CD14-positive monocyte (primary cell): ENCODE data around the gene S100A1. TPM values are rescaled to one million over a fixed set of nuclear protein-coding genes. Genes with fewer than 3 reads are reported as not detected.
"Not testable (repeated sequence)": the region's sequence is repeated elsewhere in the genome, so short reads cannot be mapped to it uniquely, and the experiment has no call there.

Experiments
- DNase-seq, 3 donors: peaks; one replicate each; pipeline ENCODE4 v3.0.0-alpha.2; 2011 to 2022
- H2AFZ ChIP-seq: 2 replicates; pipeline ENCODE4 v1.6.0; 2012; ENCODE audit warnings: mild to moderate bottlenecking, low read depth, low read length, inconsistent platforms; ENCODE audit not compliant: insufficient read depth, poor library complexity, severe bottlenecking
- H3K27ac ChIP-seq, 2 donors: 1 replicate in 1 of 2; 2 replicates in 1 of 2; pipeline ENCODE4 v1.5.1; 2012 to 2013; ENCODE audit warnings: low read length in 2 of 2, control low read depth in 1 of 2, inconsistent platforms in 1 of 2, low read depth in 1 of 2, mild to moderate bottlenecking in 1 of 2
- H3K27me3 ChIP-seq, 2 donors: one replicate each; pipeline versions ENCODE4 v1.6.0 to v1.6.1; 2011 to 2013; ENCODE audit warnings: low read length in 2 of 2; ENCODE audit not compliant: control insufficient read depth in 2 of 2, insufficient read depth in 2 of 2
- H3K36me3 ChIP-seq, 2 donors: replicated peaks in 1 of 2; 1 replicate in 1 of 2; 2 replicates in 1 of 2; pipeline versions ENCODE4 v1.5.1 to v1.6.1; 2012 to 2013; ENCODE audit warnings: low read length in 2 of 2, control low read depth in 1 of 2, inconsistent platforms in 1 of 2, mild to moderate bottlenecking in 1 of 2; ENCODE audit not compliant: insufficient read depth in 2 of 2, control insufficient read depth in 1 of 2
- H3K4me1 ChIP-seq, 2 donors: 1 replicate in 1 of 2; 2 replicates in 1 of 2; pipeline versions ENCODE4 v1.5.1 to v1.6.1; 2012 to 2013; ENCODE audit warnings: low read length in 2 of 2, control low read depth in 1 of 2, inconsistent platforms in 1 of 2, mild to moderate bottlenecking in 1 of 2, moderate library complexity in 1 of 2; ENCODE audit not compliant: insufficient read depth in 2 of 2, control insufficient read depth in 1 of 2
- H3K4me2 ChIP-seq: replicated peaks from 2 replicates; pipeline ENCODE3; 2012; ENCODE audit warnings: low read length, moderate library complexity, mild to moderate bottlenecking; ENCODE audit not compliant: poor library complexity, severe bottlenecking; ENCODE audit errors: extremely low read depth
- H3K4me3 ChIP-seq, 3 experiments: fragments of 200-600 bp in 1 of 3; sonication (generic) in 1 of 3; replicated peaks in 1 of 3; 1 replicate in 2 of 3; 2 replicates in 1 of 3; pipeline ENCODE4 v1.5.1; 2011 to 2013; ENCODE audit warnings: low read length in 3 of 3, mild to moderate bottlenecking in 3 of 3, control low read depth in 2 of 3, low read depth in 2 of 3, inconsistent platforms in 1 of 3, moderate library complexity in 1 of 3
- H3K79me2 ChIP-seq: 2 replicates; pipeline ENCODE4 v1.6.0; 2012; ENCODE audit warnings: mild to moderate bottlenecking, control low read depth, inconsistent platforms, low read length, moderate library complexity; ENCODE audit not compliant: insufficient read depth
- H3K9ac ChIP-seq: 2 replicates; pipeline ENCODE4 v1.6.0; 2017; ENCODE audit warnings: low read length, mild to moderate bottlenecking; ENCODE audit not compliant: insufficient read depth, poor library complexity, severe bottlenecking
- H3K9me3 ChIP-seq, 2 donors: replicated peaks in 1 of 2; 1 replicate in 1 of 2; 2 replicates in 1 of 2; pipeline versions ENCODE4 v1.5.1 to v1.6.1; 2012 to 2013; ENCODE audit warnings: low read length in 2 of 2, control low read depth in 1 of 2; ENCODE audit not compliant: control insufficient read depth in 1 of 2, insufficient read depth in 1 of 2
- H4K20me1 ChIP-seq: 2 replicates; pipeline ENCODE4 v1.6.0; 2012; ENCODE audit warnings: mild to moderate bottlenecking, low read length, control low read depth, moderate library complexity; ENCODE audit not compliant: insufficient read depth
- H3K27ac Mint-ChIP-seq, 7 donors: one replicate each; pipeline ENCODE4 v1.8.0; 2020; ENCODE audit warnings: mild to moderate bottlenecking in 7 of 7, mixed read lengths in 7 of 7, moderate library complexity in 6 of 7, inconsistent platforms in 2 of 7
- H3K27me3 Mint-ChIP-seq, 3 donors: one replicate each; pipeline ENCODE4 v1.8.0; 2021 to 2022; ENCODE audit warnings: low read depth in 3 of 3, mild to moderate bottlenecking in 3 of 3, mixed read lengths in 3 of 3, moderate library complexity in 3 of 3, inconsistent platforms in 1 of 3
- H3K36me3 Mint-ChIP-seq, 2 donors: one replicate each; pipeline ENCODE4 v1.8.0; 2020; ENCODE audit warnings: mixed read lengths in 2 of 2, inconsistent platforms in 1 of 2, mild to moderate bottlenecking in 1 of 2
- H3K4me1 Mint-ChIP-seq: one replicate; pipeline ENCODE4 v1.8.0; 2020; ENCODE audit warnings: mild to moderate bottlenecking, mixed read lengths
- H3K4me3 Mint-ChIP-seq, 2 donors: one replicate each; pipeline ENCODE4 v1.8.0; 2020; ENCODE audit warnings: mild to moderate bottlenecking in 2 of 2, mixed read lengths in 2 of 2, moderate library complexity in 1 of 2
- H3K9me3 Mint-ChIP-seq, 7 donors: one replicate each; pipeline ENCODE4 v1.8.0; 2020 to 2022; ENCODE audit warnings: mixed read lengths in 7 of 7, mild to moderate bottlenecking in 6 of 7, moderate library complexity in 6 of 7, inconsistent platforms in 2 of 7
- WGBS: methylation state at CpG from one replicate; pipeline ENCODE4 v1.1.5; 2013; ENCODE audit warnings: missing lambda C conversion rate; ENCODE audit not compliant: insufficient coverage; 5-methylcytosine and 5-hydroxymethylcytosine counted together
- intact Hi-C, 2 donors: fragments of 100-400 bp; cut with micrococcal nuclease; formaldehyde crosslinking; loops; one replicate each; pipeline versions ENCODE4 v1.15.0 to v1.15.1; 2023
- polyA plus RNA-seq, 3 donors: library from polyadenylated mRNA; depleted of rRNA in 1 of 3; unstranded in 2 of 3; stranded (reverse) in 1 of 3; fragments of 300-500 nt in 2 of 3; fragments of >200 nt in 1 of 3; fragmentation: Illumina TruSeq in 2 of 3; gene quantifications; 1 replicate in 2 of 3; 2 replicates in 1 of 3; pipeline ENCODE4 v1.2.3, GENCODE V29; 2012 to 2021
- TF ChIP-seq, protein P1 (sequence below): fragments of 200-600 bp; IDR thresholded peaks from one replicate; pipeline ENCODE4 v1.8.0; 2022; ENCODE audit warnings: antibody characterized with exemption, mild to moderate bottlenecking

Gene S100A1
- polyA plus RNA-seq, 3 donors: not detected

DNA sequence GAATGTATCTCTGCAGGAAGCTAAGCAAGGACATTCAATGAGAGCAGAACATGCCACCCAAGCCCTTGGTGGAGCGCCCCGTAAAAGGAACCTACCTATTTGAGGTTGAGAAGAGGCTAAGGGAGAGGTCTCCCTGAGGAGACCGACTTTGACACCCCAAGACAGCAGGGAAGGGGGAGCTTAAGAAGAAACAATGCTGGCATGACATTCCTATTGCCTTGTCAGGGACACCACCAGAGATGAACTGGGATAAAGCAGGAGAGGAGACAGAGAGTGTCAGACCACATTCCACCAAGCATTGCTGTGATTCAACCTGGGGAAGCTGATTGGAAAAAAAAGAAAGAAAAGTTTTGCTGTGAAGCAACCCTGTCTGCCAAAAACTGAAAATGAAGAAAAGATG is 49.3 kb upstream of the S100A1 start:
- Histone ChIP-seq H3K27me3 (no peaks in the 10 kb centered on the region), H3K27ac (no peak overlapping the region), H3K4me2 (no peak overlapping the region), H3K4me1 (peaks cover 7 to 11% of the 10 kb centered on the region in 2 donors), H3K79me2 (no peaks in the 10 kb centered on the region), H2AFZ (no peak overlapping the region), H3K9me3 (no peaks in the 10 kb centered on the region), H3K9ac (no peak overlapping the region), H4K20me1 (no peaks in the 10 kb centered on the region), H3K4me3 (no peak overlapping the region), H3K36me3 (no peaks in the 10 kb centered on the region)
- Mint-ChIP-seq H3K36me3 (no peaks in the 10 kb centered on the region), H3K27ac (no peak overlapping the region), H3K27me3 (peaks cover 1 to 7% (median 2%) of the 10 kb centered on the region in 3 donors), H3K4me3 (no peak overlapping the region), H3K9me3 (peaks cover 0 to 6% (median 0%) of the 10 kb centered on the region in 7 donors), H3K4me1 (peaks cover 12% of the 10 kb centered on the region)
- TF ChIP-seq, protein P1, sequence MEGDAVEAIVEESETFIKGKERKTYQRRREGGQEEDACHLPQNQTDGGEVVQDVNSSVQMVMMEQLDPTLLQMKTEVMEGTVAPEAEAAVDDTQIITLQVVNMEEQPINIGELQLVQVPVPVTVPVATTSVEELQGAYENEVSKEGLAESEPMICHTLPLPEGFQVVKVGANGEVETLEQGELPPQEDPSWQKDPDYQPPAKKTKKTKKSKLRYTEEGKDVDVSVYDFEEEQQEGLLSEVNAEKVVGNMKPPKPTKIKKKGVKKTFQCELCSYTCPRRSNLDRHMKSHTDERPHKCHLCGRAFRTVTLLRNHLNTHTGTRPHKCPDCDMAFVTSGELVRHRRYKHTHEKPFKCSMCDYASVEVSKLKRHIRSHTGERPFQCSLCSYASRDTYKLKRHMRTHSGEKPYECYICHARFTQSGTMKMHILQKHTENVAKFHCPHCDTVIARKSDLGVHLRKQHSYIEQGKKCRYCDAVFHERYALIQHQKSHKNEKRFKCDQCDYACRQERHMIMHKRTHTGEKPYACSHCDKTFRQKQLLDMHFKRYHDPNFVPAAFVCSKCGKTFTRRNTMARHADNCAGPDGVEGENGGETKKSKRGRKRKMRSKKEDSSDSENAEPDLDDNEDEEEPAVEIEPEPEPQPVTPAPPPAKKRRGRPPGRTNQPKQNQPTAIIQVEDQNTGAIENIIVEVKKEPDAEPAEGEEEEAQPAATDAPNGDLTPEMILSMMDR: no peak
- intact Hi-C loops: loop anchor here (10.0 kb wide), 2 partner anchors 46 to 214 kb away; partner anchors contain the start of genes S100A1 (in 1 of the 2) and S100A13 (in 1 of the 2)
- 73% methylated on average over 1 of the region's 3 CpGs for WGBS
- DNase-seq: no peak

DNA sequence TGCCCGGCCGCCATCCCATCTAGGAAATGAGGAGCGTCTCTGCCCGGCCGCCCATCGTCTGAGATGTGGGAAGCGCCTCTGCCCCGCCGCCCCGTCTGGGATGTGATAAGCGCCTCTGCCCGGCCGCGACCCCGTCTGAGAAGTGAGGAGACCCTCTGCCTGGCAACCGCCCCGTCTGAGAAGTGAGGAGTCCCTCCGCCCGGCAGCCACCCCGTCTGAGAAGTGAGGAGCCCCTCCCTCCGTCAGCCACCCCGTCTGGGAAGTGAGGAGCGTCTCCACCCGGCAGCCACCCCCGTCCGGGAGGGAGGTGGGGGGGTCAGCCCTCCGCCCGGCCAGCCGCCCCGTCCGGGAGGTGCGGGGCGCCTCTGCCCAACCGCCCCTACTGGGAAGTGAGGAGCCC is 45.4 kb upstream of the S100A1 start:
- 100% methylated on average over 9 of the region's 34 CpGs for WGBS

DNA sequence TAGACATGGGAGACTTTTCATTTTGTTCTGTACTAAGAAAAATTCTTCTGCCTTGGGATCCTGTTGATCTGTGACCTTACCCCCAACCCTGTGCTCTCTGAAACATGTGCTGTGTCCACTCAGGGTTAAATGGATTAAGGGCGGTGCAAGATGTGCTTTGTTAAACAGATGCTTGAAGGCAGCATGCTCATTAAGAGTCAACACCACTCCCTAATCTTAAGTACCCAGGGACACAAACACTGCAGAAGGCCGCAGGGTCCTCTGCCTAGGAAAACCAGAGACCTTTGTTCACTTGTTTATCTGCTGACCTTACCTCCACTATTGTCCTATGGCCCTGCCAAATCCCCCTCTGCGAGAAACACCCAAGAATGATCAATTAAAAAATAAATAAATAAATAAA is 44.7 kb upstream of the S100A1 start:
- H3K4me3 Mint-ChIP-seq, H3K4me1 Mint-ChIP-seq, H4K20me1 ChIP-seq, H3K79me2 ChIP-seq, H3K27ac Mint-ChIP-seq, H3K36me3 Mint-ChIP-seq, H2AFZ ChIP-seq, H3K9me3 ChIP-seq, H3K9me3 Mint-ChIP-seq, H3K27me3 ChIP-seq, H3K4me3 ChIP-seq, H3K4me1 ChIP-seq, H3K27ac ChIP-seq, H3K9ac ChIP-seq, intact Hi-C loops, DNase-seq, H3K27me3 Mint-ChIP-seq, H3K36me3 ChIP-seq, H3K4me2 ChIP-seq: not testable (repeated sequence)
- 100% methylated on average over 1 of the region's 3 CpGs for WGBS

More for the DNA sequence above, 45.4 kb upstream of the S100A1 start:
- H3K4me2 ChIP-seq, H3K27ac Mint-ChIP-seq, H3K27me3 Mint-ChIP-seq, H2AFZ ChIP-seq, H3K9me3 Mint-ChIP-seq, H3K27ac ChIP-seq, H4K20me1 ChIP-seq, H3K4me1 Mint-ChIP-seq, H3K36me3 ChIP-seq, H3K4me3 ChIP-seq, H3K27me3 ChIP-seq, DNase-seq, intact Hi-C loops, H3K79me2 ChIP-seq, H3K9ac ChIP-seq, H3K9me3 ChIP-seq, H3K4me3 Mint-ChIP-seq, H3K4me1 ChIP-seq, H3K36me3 Mint-ChIP-seq: not testable (repeated sequence)
